A549 treated with CpdA at 1 μM for 4 hours (cell line): ENCODE results near the gene GPX5. TPM values are rescaled to one million over a fixed set of nuclear protein-coding genes. Genes with fewer than 3 reads are reported as not detected.

Experiments
- total RNA-seq: library from RNA; stranded (reverse); fragments of 200-300 nt; extraction: Qiagen RNA extraction; gene quantifications from 5 replicates; pipeline ENCODE4 v1.2.3, GENCODE V29; 2022; ENCODE audit warnings: low read depth

Gene GPX5, protein sequence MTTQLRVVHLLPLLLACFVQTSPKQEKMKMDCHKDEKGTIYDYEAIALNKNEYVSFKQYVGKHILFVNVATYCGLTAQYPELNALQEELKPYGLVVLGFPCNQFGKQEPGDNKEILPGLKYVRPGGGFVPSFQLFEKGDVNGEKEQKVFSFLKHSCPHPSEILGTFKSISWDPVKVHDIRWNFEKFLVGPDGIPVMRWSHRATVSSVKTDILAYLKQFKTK
- total RNA-seq: not detected in 5 replicates

DNA sequence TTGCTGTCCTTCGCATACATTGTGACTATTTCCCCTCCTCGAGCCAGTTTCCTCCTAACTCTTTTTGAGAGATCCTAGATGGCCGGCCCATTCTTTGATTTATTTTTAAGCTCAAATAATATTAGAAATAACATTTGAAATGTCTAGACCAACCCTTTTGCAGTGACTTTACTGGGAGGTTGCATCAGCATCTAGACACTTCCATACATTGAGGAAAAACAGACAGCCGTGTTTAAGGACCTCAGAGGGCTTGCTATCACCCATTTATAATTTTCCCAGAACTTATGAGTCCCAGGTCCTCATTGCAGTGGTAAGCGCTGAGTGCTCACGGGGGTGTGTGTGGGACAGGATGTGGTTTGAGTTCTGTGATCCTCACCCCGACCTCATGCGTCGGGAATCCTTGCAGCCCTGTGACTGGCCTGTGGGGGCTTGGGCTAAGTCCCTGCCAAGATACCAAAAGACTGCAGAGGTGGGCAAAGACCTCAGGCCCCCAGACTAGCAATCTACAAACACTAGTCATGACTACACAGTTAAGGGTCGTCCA lies at the start of gene GPX5:
Gene GPX5, plus strand, starts transcription at position 386 of the 544 bp plus-strand sequence. Its CDS starts 133 bp downstream, at position 519.

GRCh38 chr6:28515676-28516075 lies 10.0 kb upstream of the GPX5 start, which contains the start of gene GPX6:
Gene GPX6, minus strand, starts transcription at chr6:28515793. Its CDS starts 50 bp downstream, at chr6:28515743.

Other genes starting within 250 kb of the GPX5 start
- 4.4 to 6.0 TPM (median 4.7 TPM) in 5 replicates for gene PGBD1, start 244.3 kb upstream of the GPX5 start, total RNA-seq
- gene ZSCAN31, start 189.7 kb upstream of the GPX5 start, total RNA-seq: 2.0 to 3.8 TPM (median 2.7 TPM) in 5 replicates
- 1.7 to 2.1 TPM (median 2.0 TPM) in 5 replicates for gene ZKSCAN3, start 175.9 kb upstream of the GPX5 start, total RNA-seq
- 1.1 to 2.5 TPM (median 1.5 TPM) in 5 replicates for gene ZSCAN12, start 126.1 kb upstream of the GPX5 start, total RNA-seq
- gene ZSCAN23, start 82.4 kb upstream of the GPX5 start, total RNA-seq: not detected in 5 replicates
- not detected in 5 replicates for gene GPX6, start 10.1 kb upstream of the GPX5 start, total RNA-seq